DMS 273 (cell line): ENCODE measurements around the gene RFFL.
A peak's percentile ranks its signal among the peaks of the same experiment; 100 is the strongest.
"Not testable (repeated sequence)": the region's sequence is repeated elsewhere in the genome, so short reads cannot be mapped to it uniquely, and the experiment has no call there.

Source experiments
- DNase-seq: peaks from one replicate; lab custom pipeline; 2025; ENCODE audit not compliant: unreplicated experiment; lab: John Stamatoyannopoulos, UW

Gene RFFL

GRCh38 chr17:35011671-35012216 is 51.8 kb downstream of the RFFL start:
- peak; percentile 91 for DNase-seq

- no peak for DNase-seq
Measured at GRCh38 chr17:35010093-35010492, 53.4 kb downstream of the RFFL start.

- DNase-seq, result no peak
Measured at GRCh38 chr17:35006961-35007360, 56.5 kb downstream of the RFFL start.

- DNase-seq, result no peak
Measured at GRCh38 chr17:35006345-35006744, 57.2 kb downstream of the RFFL start.

GRCh38 chr17:35003778-35004177 is 59.7 kb downstream of the RFFL start:
- DNase-seq, result no peak

GRCh38 chr17:35002876-35003551 is 60.5 kb downstream of the RFFL start:
- no peak for DNase-seq

GRCh38 chr17:35001549-35001948 is 62.0 kb downstream of the RFFL start:
- DNase-seq, result no peak

GRCh38 chr17:35000965-35001364 is 62.5 kb downstream of the RFFL start:
- not testable (repeated sequence) for DNase-seq

GRCh38 chr17:34999456-34999855 is 64.1 kb downstream of the RFFL start:
- no peak for DNase-seq

- peak; percentile 79 for DNase-seq
Measured at GRCh38 chr17:34998205-34998604, 65.3 kb downstream of the RFFL start.

- peak; percentile 60 for DNase-seq
Measured at GRCh38 chr17:34997355-34997862, 66.1 kb downstream of the RFFL start.

GRCh38 chr17:34996422-34997285 is 66.9 kb downstream of the RFFL start:
- peak; percentile 45 for DNase-seq

- no peak for DNase-seq
Measured at GRCh38 chr17:34993031-34993430, 70.5 kb downstream of the RFFL start.

GRCh38 chr17:34991606-34992005 is 71.9 kb downstream of the RFFL start:
- no peak for DNase-seq

- DNase-seq, result peak; percentile 50
Measured at GRCh38 chr17:34990921-34991365, 72.6 kb downstream of the RFFL start.

- DNase-seq, result no peak
Measured at GRCh38 chr17:34989473-34989872, 74.0 kb downstream of the RFFL start.

- no peak for DNase-seq
Measured at GRCh38 chr17:34988644-34989043, 74.9 kb downstream of the RFFL start.

GRCh38 chr17:34987232-34987631 is 76.3 kb downstream of the RFFL start:
- no peak for DNase-seq

GRCh38 chr17:34981538-34982241 is 81.8 kb downstream of the RFFL start:
- peak; percentile 70 for DNase-seq

GRCh38 chr17:34980681-34981537 is 82.6 kb downstream of the RFFL start:
- DNase-seq, result peak; percentile 92
